GM19324 (cell line): ENCODE data around the gene TXNL1.
"Not testable (repeated sequence)": the region's sequence is repeated elsewhere in the genome, so short reads cannot be mapped to it uniquely, and the experiment has no call there.

Source experiments
- ATAC-seq: cut with Tn5 transposase; IDR thresholded peaks from one replicate; pipeline ENCODE4 v1.9.1; 2021; ENCODE audit warnings: mild to moderate bottlenecking, moderate library complexity; ENCODE audit not compliant: unreplicated experiment, low FRiP score

TXNL1 gene

GRCh38 chr18:56574861-56575260 lies 63.5 kb downstream of the TXNL1 start:
- no peak for ATAC-seq

- ATAC-seq = not testable (repeated sequence)
Measured at GRCh38 chr18:56572267-56572666, 66.1 kb downstream of the TXNL1 start.

- no peak for ATAC-seq
Measured at GRCh38 chr18:56570978-56571377, 67.4 kb downstream of the TXNL1 start.

- ATAC-seq = no peak
Measured at GRCh38 chr18:56569416-56569815, 69.0 kb downstream of the TXNL1 start.

- no peak for ATAC-seq
Measured at GRCh38 chr18:56568986-56569385, 69.4 kb downstream of the TXNL1 start.

- ATAC-seq = no peak
Measured at GRCh38 chr18:56565551-56566345, 72.6 kb downstream of the TXNL1 start.

- ATAC-seq = no peak
Measured at GRCh38 chr18:56565046-56565445, 73.3 kb downstream of the TXNL1 start.

- no peak for ATAC-seq
Measured at GRCh38 chr18:56563568-56563967, 74.8 kb downstream of the TXNL1 start.

GRCh38 chr18:56562479-56562878 lies 75.9 kb downstream of the TXNL1 start:
- no peak for ATAC-seq

GRCh38 chr18:56560992-56561391 lies 77.4 kb downstream of the TXNL1 start:
- no peak for ATAC-seq

GRCh38 chr18:56559044-56559443 lies 79.3 kb downstream of the TXNL1 start:
- ATAC-seq = no peak

GRCh38 chr18:56556907-56557306 lies 81.5 kb downstream of the TXNL1 start:
- ATAC-seq = no peak

GRCh38 chr18:56550121-56550520 lies 88.3 kb downstream of the TXNL1 start:
- no peak for ATAC-seq
